ENCODE measurements around the gene DUS3L. TPM values are rescaled to one million over a fixed set of nuclear protein-coding genes. Genes with fewer than 3 reads are reported as not detected.

Gene DUS3L
- total RNA-seq, 1 donor from 2014 or later, result 16.2 TPM

GRCh38 chr19:5828661-5829566 lies 38.0 kb upstream of the DUS3L start:
- no peaks in the 10 kb centered on the region for H3K4me1 Mint-ChIP-seq (ENCODE audit: unreplicated experiment)
- no peaks in the 10 kb centered on the region for H3K36me3 Mint-ChIP-seq (ENCODE audit: low read depth, unreplicated experiment)
- H3K4me3 Mint-ChIP-seq (ENCODE audit: unreplicated experiment), result peak overlapping the region; percentile 90
- peaks cover 7% of the 10 kb centered on the region for H3K27me3 Mint-ChIP-seq (ENCODE audit: unreplicated experiment)
- H3K9me3 Mint-ChIP-seq (ENCODE audit: unreplicated experiment), result no peaks in the 10 kb centered on the region
- peak overlapping the region; percentile 84 for H3K27ac Mint-ChIP-seq (ENCODE audit: unreplicated experiment)
- TF ChIP-seq CTCF (IDR thresholded peaks at IDR 0.05; ENCODE audit: unreplicated experiment), result no peak
- DNase-seq (ENCODE audit: low spot score), result no peak

- H3K9me3 Mint-ChIP-seq (ENCODE audit: unreplicated experiment), result no peaks in the 10 kb centered on the region
- H3K27ac Mint-ChIP-seq (ENCODE audit: unreplicated experiment), result peak overlapping the region; percentile 84
- H3K4me3 Mint-ChIP-seq (ENCODE audit: unreplicated experiment), result peak overlapping the region; percentile 90
- H3K4me1 Mint-ChIP-seq (ENCODE audit: unreplicated experiment), result no peaks in the 10 kb centered on the region
- H3K27me3 Mint-ChIP-seq (ENCODE audit: unreplicated experiment), result peaks cover 7% of the 10 kb centered on the region
- H3K36me3 Mint-ChIP-seq (ENCODE audit: low read depth, unreplicated experiment), result no peaks in the 10 kb centered on the region
- DNase-seq (ENCODE audit: low spot score), result peak; percentile 98
- no peak for TF ChIP-seq CTCF (IDR thresholded peaks at IDR 0.05; ENCODE audit: unreplicated experiment)
Observed at GRCh38 chr19:5827891-5828660, 37.1 kb upstream of the DUS3L start.

GRCh38 chr19:5827342-5827890 lies 36.5 kb upstream of the DUS3L start:
- no peak for TF ChIP-seq CTCF (IDR thresholded peaks at IDR 0.05; ENCODE audit: unreplicated experiment)
- H3K27me3 Mint-ChIP-seq (ENCODE audit: unreplicated experiment), result peaks cover 7% of the 10 kb centered on the region
- no peaks in the 10 kb centered on the region for H3K4me1 Mint-ChIP-seq (ENCODE audit: unreplicated experiment)
- DNase-seq (ENCODE audit: low spot score), result no peak
- H3K27ac Mint-ChIP-seq (ENCODE audit: unreplicated experiment), result peak overlapping the region; percentile 45
- peak overlapping the region; percentile 91 for H3K4me3 Mint-ChIP-seq (ENCODE audit: unreplicated experiment)
- no peaks in the 10 kb centered on the region for H3K9me3 Mint-ChIP-seq (ENCODE audit: unreplicated experiment)
- no peaks in the 10 kb centered on the region for H3K36me3 Mint-ChIP-seq (ENCODE audit: low read depth, unreplicated experiment)

GRCh38 chr19:5826531-5827341 lies 35.8 kb upstream of the DUS3L start:
- Mint-ChIP-seq H3K27me3 (ENCODE audit: unreplicated experiment) (peaks cover 7% of the 10 kb centered on the region), H3K4me3 (ENCODE audit: unreplicated experiment) (peak overlapping the region; percentile 91), H3K36me3 (ENCODE audit: low read depth, unreplicated experiment) (no peaks in the 10 kb centered on the region), H3K4me1 (ENCODE audit: unreplicated experiment) (no peaks in the 10 kb centered on the region), H3K9me3 (ENCODE audit: unreplicated experiment) (no peaks in the 10 kb centered on the region), H3K27ac (ENCODE audit: unreplicated experiment) (peak overlapping the region; percentile 45)
- DNase-seq (ENCODE audit: low spot score), result no peak
- TF ChIP-seq CTCF (IDR thresholded peaks at IDR 0.05; ENCODE audit: unreplicated experiment), result no peak
